OCI-LY1 (cell line): ENCODE data around the gene GPRIN2.

Experiments used
- H2AFZ ChIP-seq: fragments of 200-600 bp; sonication (generic), shearing (Covaris generic); 2 replicates; pipeline ENCODE4 v1.6.0; 2014; ENCODE audit warnings: antibody characterized with exemption, mild to moderate bottlenecking, low read length
- H3F3A ChIP-seq: fragments of 200-600 bp; sonication (generic), shearing (Covaris generic); 2 replicates; pipeline ENCODE4 v1.6.0; 2014; ENCODE audit warnings: mild to moderate bottlenecking, antibody characterized with exemption, low read length, moderate library complexity; ENCODE audit not compliant: insufficient read depth
- H3K27ac ChIP-seq: fragments of 200-600 bp; sonication (generic); 2 replicates; pipeline ENCODE4 v1.5.1; 2014; ENCODE audit warnings: low read length, mixed run types, mild to moderate bottlenecking, low read depth; ENCODE audit not compliant: poor library complexity, severe bottlenecking
- H3K27me3 ChIP-seq: fragments of 200-600 bp; sonication (generic); 2 replicates; pipeline ENCODE4 v1.6.0; 2014; ENCODE audit warnings: antibody characterized with exemption, mild to moderate bottlenecking, low read length, moderate library complexity; ENCODE audit not compliant: insufficient read depth
- H3K36me3 ChIP-seq: fragments of 200-600 bp; sonication (generic); 2 replicates; pipeline ENCODE4 v1.6.1; 2014; ENCODE audit warnings: mild to moderate bottlenecking, antibody characterized with exemption, low read length, moderate library complexity, mixed read lengths; ENCODE audit not compliant: insufficient read depth
- H3K4me1 ChIP-seq: fragments of 200-600 bp; sonication (generic); 2 replicates; pipeline ENCODE4 v1.5.1; 2014; ENCODE audit warnings: mild to moderate bottlenecking, low read length, moderate library complexity; ENCODE audit not compliant: insufficient read depth, severe bottlenecking
- H3K4me2 ChIP-seq: fragments of 200-600 bp; sonication (generic), shearing (Covaris generic); 2 replicates; pipeline ENCODE4 v1.6.1; 2014; ENCODE audit warnings: low read length
- H3K4me3 ChIP-seq: fragments of 200-600 bp; sonication (generic); 2 replicates; pipeline ENCODE4 v1.5.1; 2014; ENCODE audit warnings: low read length, low read depth, mild to moderate bottlenecking, mixed read lengths; ENCODE audit not compliant: poor library complexity, severe bottlenecking
- H3K79me2 ChIP-seq: fragments of 200-600 bp; shearing (Covaris generic); 2 replicates; pipeline ENCODE4 v1.6.1; 2016; ENCODE audit warnings: mixed run types, low read length, mixed read lengths; ENCODE audit not compliant: insufficient read depth
- H3K9ac ChIP-seq: fragments of 200-600 bp; sonication (generic), shearing (Covaris generic); 2 replicates; pipeline ENCODE4 v1.6.1; 2014; ENCODE audit warnings: mild to moderate bottlenecking, low read length, mixed read lengths
- H3K9me2 ChIP-seq: fragments of 200-600 bp; sonication (generic), shearing (Covaris generic); 2 replicates; pipeline ENCODE4 v1.6.1; 2014; ENCODE audit warnings: low read depth, mild to moderate bottlenecking, low read length, mixed read lengths
- H3K9me3 ChIP-seq: fragments of 200-600 bp; shearing (Covaris generic); 2 replicates; pipeline ENCODE4 v1.6.1; 2014; ENCODE audit warnings: low read length, mixed read lengths
- H4K20me1 ChIP-seq: fragments of 200-600 bp; sonication (generic), shearing (Covaris generic); 2 replicates; pipeline ENCODE4 v1.6.0; 2016; ENCODE audit warnings: mild to moderate bottlenecking, low read length; ENCODE audit not compliant: insufficient read depth
- CTCF ChIP-seq: fragments of 200-600 bp; sonication (generic), shearing (Covaris generic); IDR thresholded peaks from 2 replicates; pipeline ENCODE4 v1.5.1; 2017; ENCODE audit warnings: mild to moderate bottlenecking, antibody characterized with exemption, low read length, moderate library complexity, mixed read lengths
- EZH2 ChIP-seq: fragments of 200-600 bp; sonication (generic), shearing (Covaris generic); IDR thresholded peaks from 2 replicates; pipeline ENCODE4 v1.8.0; 2017; ENCODE audit warnings: borderline replicate concordance, mixed run types, mild to moderate bottlenecking, antibody characterized with exemption, low read length, moderate library complexity, mixed read lengths

Gene GPRIN2

DNA sequence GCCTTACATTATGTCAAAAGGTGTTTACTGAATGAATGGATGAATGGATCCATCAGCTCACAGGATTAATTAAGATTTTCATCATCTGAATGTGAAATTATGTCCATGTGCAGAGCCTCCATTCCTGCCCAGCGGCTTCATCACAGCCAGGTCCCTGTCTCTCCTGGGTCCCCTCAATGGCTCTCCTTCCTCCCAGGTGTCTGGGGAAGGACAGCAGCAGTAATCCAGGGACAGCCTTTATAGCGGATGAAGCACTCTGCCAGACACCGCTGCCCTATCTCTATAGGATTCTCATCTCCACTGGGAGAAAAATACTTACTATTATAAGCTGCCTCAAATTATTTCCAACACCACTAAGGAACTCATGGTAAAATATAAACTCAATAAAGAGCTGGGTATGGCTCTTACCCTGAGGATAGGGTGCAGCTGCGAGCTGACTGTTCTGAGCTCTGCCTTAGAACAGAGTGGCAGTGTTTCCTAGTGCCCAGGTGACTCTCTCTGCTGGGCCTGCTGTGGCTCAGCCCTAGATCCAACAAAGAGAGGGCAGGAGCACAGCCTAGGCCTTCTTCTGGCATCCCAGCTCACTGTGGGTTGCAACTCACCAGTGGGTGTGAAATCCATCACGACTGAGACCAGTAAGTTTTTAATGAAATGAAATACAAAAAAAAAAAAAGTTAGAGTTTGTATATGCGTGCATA is 38.3 kb downstream of the GPRIN2 start:
- H3K4me2 ChIP-seq = no peak overlapping the region
- H3K36me3 ChIP-seq = no peaks in the 10 kb centered on the region
- no peaks in the 10 kb centered on the region for H3K9me3 ChIP-seq
- no peaks in the 10 kb centered on the region for H3K4me1 ChIP-seq
- H3K9me2 ChIP-seq = no peaks in the 10 kb centered on the region
- H2AFZ ChIP-seq = no peak overlapping the region
- H3K9ac ChIP-seq = no peak overlapping the region
- H4K20me1 ChIP-seq = no peaks in the 10 kb centered on the region
- no peaks in the 10 kb centered on the region for H3F3A ChIP-seq
- no peak for TF ChIP-seq CTCF
- no peak for TF ChIP-seq EZH2
- H3K4me3 ChIP-seq = no peak overlapping the region
- no peak overlapping the region for H3K27ac ChIP-seq
- no peaks in the 10 kb centered on the region for H3K27me3 ChIP-seq
- H3K79me2 ChIP-seq = no peaks in the 10 kb centered on the region

- no peaks in the 10 kb centered on the region for H3K27me3 ChIP-seq
- H3K36me3 ChIP-seq = no peaks in the 10 kb centered on the region
- no peak overlapping the region for H3K9ac ChIP-seq
- no peaks in the 10 kb centered on the region for H3F3A ChIP-seq
- H2AFZ ChIP-seq = no peak overlapping the region
- H3K9me3 ChIP-seq = no peaks in the 10 kb centered on the region
- no peaks in the 10 kb centered on the region for H3K9me2 ChIP-seq
- no peaks in the 10 kb centered on the region for H3K79me2 ChIP-seq
- H3K4me3 ChIP-seq = no peak overlapping the region
- no peak for TF ChIP-seq EZH2
- no peak for TF ChIP-seq CTCF
- no peak overlapping the region for H3K4me2 ChIP-seq
- no peaks in the 10 kb centered on the region for H4K20me1 ChIP-seq
- no peak overlapping the region for H3K27ac ChIP-seq
- no peaks in the 10 kb centered on the region for H3K4me1 ChIP-seq
Measured at GRCh38 chr10:46517541-46517940, 38.9 kb downstream of the GPRIN2 start.

GRCh38 chr10:46516660-46517416 is 39.6 kb downstream of the GPRIN2 start:
- Histone ChIP-seq H3K4me3 (no peak overlapping the region), H3K4me1 (no peaks in the 10 kb centered on the region)

More at GRCh38 chr10:46516660-46517416, 39.6 kb downstream of the GPRIN2 start:
- Histone ChIP-seq H2AFZ (no peak overlapping the region), H3K9me2 (no peaks in the 10 kb centered on the region), H4K20me1 (no peaks in the 10 kb centered on the region), H3K9me3 (no peaks in the 10 kb centered on the region), H3K27me3 (no peaks in the 10 kb centered on the region), H3K27ac (no peak overlapping the region), H3K79me2 (no peaks in the 10 kb centered on the region), H3K4me2 (no peak overlapping the region), H3F3A (no peaks in the 10 kb centered on the region), H3K9ac (no peak overlapping the region), H3K36me3 (no peaks in the 10 kb centered on the region)
- TF ChIP-seq CTCF (no peak), EZH2 (no peak)
